ENCODE data around the gene ACYP2. TPM values are rescaled to one million over a fixed set of nuclear protein-coding genes. Genes with fewer than 3 reads are reported as not detected.
"Not testable (repeated sequence)": the region's sequence is repeated elsewhere in the genome, so short reads cannot be mapped to it uniquely, and the experiment has no call there.

The ACYP2 gene
- total RNA-seq, 6 experiments from 2014 or later = 9.6 to 22.9 (median 18.5) TPM

DNA sequence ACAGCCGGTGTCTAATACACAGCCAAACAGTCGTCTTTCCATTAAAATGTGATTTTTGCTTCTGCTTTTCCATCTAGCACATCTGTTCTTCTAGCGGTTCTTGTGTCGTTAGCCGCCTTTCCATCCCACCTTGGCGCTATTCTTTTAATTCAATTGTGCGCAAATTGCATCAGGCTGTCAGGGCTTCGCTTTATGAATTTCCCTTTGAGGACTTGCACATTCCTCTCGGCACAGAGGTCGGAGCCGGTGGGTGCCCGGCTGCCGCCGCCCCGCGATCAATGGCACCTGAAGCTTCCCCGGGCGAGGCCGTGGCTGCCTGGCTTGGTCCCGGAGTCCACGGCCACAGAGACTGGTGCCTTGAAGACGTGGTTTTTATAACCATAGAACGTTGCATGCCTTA, 174.5 kb downstream of the ACYP2 start:
- ATAC-seq = no peak
- 81% methylated on average over 12 of the region's 23 CpGs for WGBS (ENCODE audit: insufficient coverage, low coverage, low lambda C conversion rate, missing lambda C conversion rate)
- TF ChIP-seq, protein P1, sequence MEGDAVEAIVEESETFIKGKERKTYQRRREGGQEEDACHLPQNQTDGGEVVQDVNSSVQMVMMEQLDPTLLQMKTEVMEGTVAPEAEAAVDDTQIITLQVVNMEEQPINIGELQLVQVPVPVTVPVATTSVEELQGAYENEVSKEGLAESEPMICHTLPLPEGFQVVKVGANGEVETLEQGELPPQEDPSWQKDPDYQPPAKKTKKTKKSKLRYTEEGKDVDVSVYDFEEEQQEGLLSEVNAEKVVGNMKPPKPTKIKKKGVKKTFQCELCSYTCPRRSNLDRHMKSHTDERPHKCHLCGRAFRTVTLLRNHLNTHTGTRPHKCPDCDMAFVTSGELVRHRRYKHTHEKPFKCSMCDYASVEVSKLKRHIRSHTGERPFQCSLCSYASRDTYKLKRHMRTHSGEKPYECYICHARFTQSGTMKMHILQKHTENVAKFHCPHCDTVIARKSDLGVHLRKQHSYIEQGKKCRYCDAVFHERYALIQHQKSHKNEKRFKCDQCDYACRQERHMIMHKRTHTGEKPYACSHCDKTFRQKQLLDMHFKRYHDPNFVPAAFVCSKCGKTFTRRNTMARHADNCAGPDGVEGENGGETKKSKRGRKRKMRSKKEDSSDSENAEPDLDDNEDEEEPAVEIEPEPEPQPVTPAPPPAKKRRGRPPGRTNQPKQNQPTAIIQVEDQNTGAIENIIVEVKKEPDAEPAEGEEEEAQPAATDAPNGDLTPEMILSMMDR (IDR thresholded peaks at IDR 0.05) = no peak
- no peak for TF ChIP-seq POLR2A (IDR thresholded peaks at IDR 0.05)
- H3K4me3 ChIP-seq = no peak overlapping the region
- H3K36me3 ChIP-seq = no peaks in the 10 kb centered on the region
- H3K27ac ChIP-seq = no peak overlapping the region
- H3K4me1 ChIP-seq = no peaks in the 10 kb centered on the region
- no peak for DNase-seq
- intact Hi-C loops (cut with DNase I) = no loop called here
- no peaks in the 10 kb centered on the region for H3K27me3 ChIP-seq
- no peaks in the 10 kb centered on the region for H3K9me3 ChIP-seq

DNA sequence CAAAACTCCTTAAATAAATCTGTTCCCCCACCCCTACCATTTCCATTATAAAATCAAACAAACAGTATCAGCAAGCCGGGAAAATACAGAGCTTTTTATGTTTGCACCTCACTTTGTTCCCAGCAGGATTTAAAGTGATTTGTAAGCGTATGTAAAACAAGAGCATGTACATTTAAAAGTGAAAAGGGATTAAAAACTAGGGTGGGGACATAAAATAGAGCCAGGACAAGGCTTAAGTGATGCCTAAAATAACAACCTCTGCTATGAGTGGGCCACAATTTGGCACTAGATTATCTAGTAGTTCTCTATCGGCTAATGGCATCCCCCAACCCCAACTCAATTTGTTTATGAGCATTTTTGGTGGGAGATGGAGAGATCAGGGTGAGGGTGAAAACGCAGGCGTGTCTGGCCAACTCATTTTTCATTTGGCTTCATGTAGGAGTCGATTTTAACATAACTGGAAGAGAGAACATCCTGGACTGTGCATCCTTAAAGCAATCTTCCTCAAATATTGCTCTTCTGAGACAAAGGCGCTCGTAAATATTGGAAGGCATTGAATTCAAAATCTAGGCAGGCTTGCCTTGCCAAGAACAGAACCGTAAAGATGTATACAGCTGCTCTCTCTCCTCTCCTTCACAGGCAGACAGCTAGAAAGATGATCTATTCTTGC, 175.1 kb downstream of the ACYP2 start:
- H3K36me3 ChIP-seq = no peaks in the 10 kb centered on the region
- WGBS (ENCODE audit: insufficient coverage, low coverage, low lambda C conversion rate, missing lambda C conversion rate) = 74% methylated on average over 9 of the region's 9 CpGs
- ATAC-seq (no peak), DNase-seq (no peak)
- H3K27me3 ChIP-seq = no peaks in the 10 kb centered on the region
- intact Hi-C loops (cut with DNase I) = no loop called here
- H3K27ac ChIP-seq = no peak overlapping the region
- H3K4me1 ChIP-seq = no peaks in the 10 kb centered on the region
- TF ChIP-seq, protein P1 (IDR thresholded peaks at IDR 0.05) = no peak
- TF ChIP-seq POLR2A (IDR thresholded peaks at IDR 0.05) = no peak
- H3K9me3 ChIP-seq = no peaks in the 10 kb centered on the region
- H3K4me3 ChIP-seq = no peak overlapping the region

DNA sequence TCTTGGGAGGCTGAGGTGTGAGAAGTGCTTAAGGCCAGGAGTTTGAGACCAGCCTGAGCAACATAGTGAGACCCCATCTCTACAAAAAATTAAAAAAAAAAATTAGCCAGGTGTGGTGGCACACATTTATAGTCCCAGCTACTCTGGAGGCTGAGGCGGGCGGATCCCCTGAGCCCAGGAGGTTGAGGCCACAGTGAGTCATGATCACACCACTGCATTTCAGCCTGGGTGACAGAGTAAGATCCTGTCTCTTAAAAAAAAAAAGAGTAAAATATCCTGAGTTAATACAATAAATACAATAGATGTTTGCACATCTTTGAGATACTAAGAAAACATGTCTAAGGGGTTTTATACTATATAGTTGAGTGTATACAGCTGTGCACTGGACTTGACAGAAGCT, 179.2 kb downstream of the ACYP2 start:
- H3K4me1 ChIP-seq; intact Hi-C loops (cut with DNase I); H3K27ac ChIP-seq; H3K36me3 ChIP-seq; DNase-seq; ATAC-seq; H3K9me3 ChIP-seq; H3K27me3 ChIP-seq; H3K4me3 ChIP-seq: not testable (repeated sequence)
- WGBS (ENCODE audit: insufficient coverage, low coverage, low lambda C conversion rate, missing lambda C conversion rate) = 83% methylated on average over 1 of the region's 2 CpGs

DNA sequence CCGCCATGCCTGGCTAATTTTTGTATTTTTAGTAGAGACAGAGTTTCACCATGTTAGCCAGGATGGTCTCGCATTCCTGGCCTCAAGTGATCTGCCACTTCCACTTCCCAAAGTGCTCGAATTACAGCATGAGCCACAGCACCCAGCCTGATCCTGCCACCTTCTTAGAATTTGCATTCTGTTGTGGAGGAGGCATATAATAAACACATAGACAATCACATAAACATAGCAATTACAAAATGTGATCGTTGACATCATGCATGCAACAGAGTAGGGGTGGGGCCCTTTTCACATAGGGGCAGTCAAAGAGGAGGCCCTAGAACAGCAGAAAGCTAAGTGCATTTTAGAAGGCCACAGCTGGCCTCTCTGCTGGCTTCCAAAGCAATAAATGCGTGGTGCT, 180.5 kb downstream of the ACYP2 start:
- H3K36me3 ChIP-seq = no peaks in the 10 kb centered on the region
- no peaks in the 10 kb centered on the region for H3K27me3 ChIP-seq
- intact Hi-C loops (cut with DNase I) = no loop called here
- no peak for TF ChIP-seq POLR2A (IDR thresholded peaks at IDR 0.05)
- TF ChIP-seq, protein P1 (IDR thresholded peaks at IDR 0.05) = no peak
- no peak overlapping the region for H3K27ac ChIP-seq
- no peak overlapping the region for H3K4me3 ChIP-seq
- WGBS (ENCODE audit: insufficient coverage, low coverage, low lambda C conversion rate, missing lambda C conversion rate) = 85% methylated on average over 4 of the region's 5 CpGs
- no peaks in the 10 kb centered on the region for H3K4me1 ChIP-seq
- ATAC-seq = no peak
- DNase-seq = no peak
- no peaks in the 10 kb centered on the region for H3K9me3 ChIP-seq

DNA sequence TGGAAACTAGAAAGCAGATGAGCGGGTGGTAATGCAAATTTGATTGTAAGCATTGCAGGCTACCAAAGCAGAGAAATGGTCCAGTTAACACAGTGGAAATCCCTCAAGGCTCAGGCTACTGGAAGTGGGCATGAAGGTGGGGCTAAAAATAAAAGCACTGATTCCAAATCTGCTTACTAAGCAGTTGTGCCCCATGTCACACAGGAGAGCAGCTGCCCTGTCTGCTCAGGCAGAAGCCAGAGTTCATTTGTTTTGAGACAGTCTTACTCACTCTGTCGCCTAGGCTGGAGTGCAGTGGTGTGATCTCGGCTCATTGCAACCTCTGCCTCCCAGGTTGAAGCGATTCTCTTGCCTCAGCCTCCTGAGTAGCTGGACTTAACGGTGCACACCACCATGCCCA, 183.1 kb downstream of the ACYP2 start:
- Histone ChIP-seq H3K4me1 (no peaks in the 10 kb centered on the region), H3K36me3 (no peaks in the 10 kb centered on the region), H3K27ac (no peak overlapping the region), H3K4me3 (no peak overlapping the region), H3K27me3 (no peaks in the 10 kb centered on the region), H3K9me3 (no peaks in the 10 kb centered on the region)
- ATAC-seq (no peak), DNase-seq (no peak)
- 92% methylated on average over 3 of the region's 5 CpGs for WGBS (ENCODE audit: insufficient coverage, low coverage, low lambda C conversion rate, missing lambda C conversion rate)
- TF ChIP-seq, protein P1 (IDR thresholded peaks at IDR 0.05) = no peak
- TF ChIP-seq POLR2A (IDR thresholded peaks at IDR 0.05) = no peak
- intact Hi-C loops (cut with DNase I) = no loop called here

All from right lobe of liver (tissue), 6 donors.